Ovary (tissue), 1 donor: ENCODE data around the gene CDK16.

Source experiments
- EP300 ChIP-seq: sonication (generic); formaldehyde crosslinking; IDR thresholded peaks from one replicate; pipeline ENCODE4 v1.6.1; 2017; ENCODE audit warnings: antibody characterized with exemption
- POLR2A ChIP-seq: fragments of 450-650 bp; IDR thresholded peaks from one replicate; pipeline ENCODE4 v1.6.1; 2017; ENCODE audit warnings: antibody characterized with exemption, mild to moderate bottlenecking, moderate library complexity

GRCh38 chrX:47179928-47180255, 38.6 kb upstream of the CDK16 start:
- TF ChIP-seq POLR2A (no peak), EP300 (no peak)
